GM12864 (cell line): ENCODE measurements around the gene PRKD1.

Experiments
- DNase-seq: peaks from one replicate; pipeline ENCODE4 v3.0.0-alpha.2; 2011; ENCODE audit warnings: low read depth
- H3K4me3 ChIP-seq: 2 replicates; pipeline ENCODE4 v1.5.1; 2011; ENCODE audit warnings: mild to moderate bottlenecking, low read depth, low read length, control low read depth
- TF ChIP-seq, protein P1 (sequence below): IDR thresholded peaks from 2 replicates; pipeline ENCODE4 v1.5.1; 2011; ENCODE audit warnings: low read depth, mild to moderate bottlenecking, moderate library complexity, low read length, control low read depth, inconsistent platforms; ENCODE audit errors: missing control alignments

Gene PRKD1

DNA sequence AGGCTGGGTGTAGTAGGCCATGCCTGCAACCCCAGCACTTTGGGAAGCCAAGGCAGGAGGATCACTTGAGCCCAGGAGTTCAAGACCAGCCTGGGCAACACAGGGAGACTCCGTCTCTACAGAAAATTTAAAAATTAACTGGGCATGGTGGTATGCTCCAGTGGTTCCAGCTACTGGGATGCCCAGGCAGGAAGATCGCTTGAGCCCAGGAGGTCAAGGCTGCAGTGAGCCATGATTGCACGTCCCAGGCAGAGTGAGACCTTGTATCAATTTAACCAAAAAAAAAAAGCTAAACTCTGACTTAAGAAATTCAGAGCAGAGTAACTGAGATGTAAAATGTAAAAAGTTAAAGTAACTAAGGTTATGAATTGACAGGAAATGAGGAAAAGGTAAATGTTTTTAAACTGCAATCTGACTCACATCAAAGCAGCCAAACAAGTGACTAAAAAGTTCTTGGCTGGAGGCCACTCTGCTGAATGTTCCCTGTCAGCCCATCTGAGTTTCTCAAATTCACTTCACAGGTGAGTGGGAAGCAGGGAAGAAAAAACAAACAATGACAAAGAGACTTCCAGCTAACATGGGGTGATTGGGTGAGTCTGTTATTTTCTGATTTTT is 21.3 kb downstream of the PRKD1 start:
- no peak for DNase-seq
- H3K4me3 ChIP-seq, result no peak overlapping the region
- TF ChIP-seq, protein P1, sequence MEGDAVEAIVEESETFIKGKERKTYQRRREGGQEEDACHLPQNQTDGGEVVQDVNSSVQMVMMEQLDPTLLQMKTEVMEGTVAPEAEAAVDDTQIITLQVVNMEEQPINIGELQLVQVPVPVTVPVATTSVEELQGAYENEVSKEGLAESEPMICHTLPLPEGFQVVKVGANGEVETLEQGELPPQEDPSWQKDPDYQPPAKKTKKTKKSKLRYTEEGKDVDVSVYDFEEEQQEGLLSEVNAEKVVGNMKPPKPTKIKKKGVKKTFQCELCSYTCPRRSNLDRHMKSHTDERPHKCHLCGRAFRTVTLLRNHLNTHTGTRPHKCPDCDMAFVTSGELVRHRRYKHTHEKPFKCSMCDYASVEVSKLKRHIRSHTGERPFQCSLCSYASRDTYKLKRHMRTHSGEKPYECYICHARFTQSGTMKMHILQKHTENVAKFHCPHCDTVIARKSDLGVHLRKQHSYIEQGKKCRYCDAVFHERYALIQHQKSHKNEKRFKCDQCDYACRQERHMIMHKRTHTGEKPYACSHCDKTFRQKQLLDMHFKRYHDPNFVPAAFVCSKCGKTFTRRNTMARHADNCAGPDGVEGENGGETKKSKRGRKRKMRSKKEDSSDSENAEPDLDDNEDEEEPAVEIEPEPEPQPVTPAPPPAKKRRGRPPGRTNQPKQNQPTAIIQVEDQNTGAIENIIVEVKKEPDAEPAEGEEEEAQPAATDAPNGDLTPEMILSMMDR, result no peak

- H3K4me3 ChIP-seq, result no peak overlapping the region
- DNase-seq, result no peak
- TF ChIP-seq, protein P1, result no peak
Measured at GRCh38 chr14:29905543-29905942, 22.1 kb downstream of the PRKD1 start.

GRCh38 chr14:29900609-29901350 is 26.9 kb downstream of the PRKD1 start:
- TF ChIP-seq, protein P1, result no peak
- no peak for DNase-seq
- no peak overlapping the region for H3K4me3 ChIP-seq

GRCh38 chr14:29898470-29898869 is 29.2 kb downstream of the PRKD1 start:
- DNase-seq, result no peak
- no peak overlapping the region for H3K4me3 ChIP-seq
- TF ChIP-seq, protein P1, result no peak

GRCh38 chr14:29897181-29897580 is 30.5 kb downstream of the PRKD1 start:
- TF ChIP-seq, protein P1, result no peak
- H3K4me3 ChIP-seq, result no peak overlapping the region
- DNase-seq, result no peak

GRCh38 chr14:29896354-29896821 is 31.3 kb downstream of the PRKD1 start:
- no peak for DNase-seq
- TF ChIP-seq, protein P1, result no peak
- H3K4me3 ChIP-seq, result no peak overlapping the region
